Activated CD4-positive, alpha-beta T cell treated with anti-CD3 and anti-CD28 coated beads, Interleukin-2, amount 10 ng/mL, durations not matched to agents 24 days and 14 days (primary cell): ENCODE results near the gene NETO2. TPM values are rescaled to one million over a fixed set of nuclear protein-coding genes. Genes with fewer than 3 reads are reported as not detected.
A peak's percentile ranks its signal among the peaks of the same experiment; 100 is the strongest.

ENCODE experiments used
- DNase-seq: peaks from one replicate; pipeline ENCODE4 v3.0.0; 2022
- H3K27ac Mint-ChIP-seq: one replicate; pipeline ENCODE4 v1.8.0; 2022; ENCODE audit warnings: mild to moderate bottlenecking, mixed read lengths
- H3K27me3 Mint-ChIP-seq: one replicate; pipeline ENCODE4 v1.8.0; 2022; ENCODE audit warnings: mixed read lengths
- H3K36me3 Mint-ChIP-seq: one replicate; pipeline ENCODE4 v1.8.0; 2022; ENCODE audit warnings: low read depth, mild to moderate bottlenecking, mixed read lengths
- H3K4me1 Mint-ChIP-seq: one replicate; pipeline ENCODE4 v1.8.0; 2021; ENCODE audit warnings: mixed read lengths
- H3K4me3 Mint-ChIP-seq: one replicate; pipeline ENCODE4 v1.8.0; 2022; ENCODE audit warnings: mild to moderate bottlenecking, moderate library complexity, mixed read lengths
- H3K9me3 Mint-ChIP-seq: one replicate; pipeline ENCODE4 v1.8.0; 2021; ENCODE audit warnings: mixed read lengths
- intact Hi-C: fragments of 100-400 bp; cut with micrococcal nuclease; formaldehyde crosslinking; loops from one replicate; pipeline ENCODE4 v1.15.1; 2023
- total RNA-seq: library from RNA; stranded (reverse); gene quantifications from 2 replicates; pipeline ENCODE4 v1.2.3, GENCODE V29; 2022

Gene NETO2
- total RNA-seq, 1 donor from 2014 or later: 18.9 TPM

DNA sequence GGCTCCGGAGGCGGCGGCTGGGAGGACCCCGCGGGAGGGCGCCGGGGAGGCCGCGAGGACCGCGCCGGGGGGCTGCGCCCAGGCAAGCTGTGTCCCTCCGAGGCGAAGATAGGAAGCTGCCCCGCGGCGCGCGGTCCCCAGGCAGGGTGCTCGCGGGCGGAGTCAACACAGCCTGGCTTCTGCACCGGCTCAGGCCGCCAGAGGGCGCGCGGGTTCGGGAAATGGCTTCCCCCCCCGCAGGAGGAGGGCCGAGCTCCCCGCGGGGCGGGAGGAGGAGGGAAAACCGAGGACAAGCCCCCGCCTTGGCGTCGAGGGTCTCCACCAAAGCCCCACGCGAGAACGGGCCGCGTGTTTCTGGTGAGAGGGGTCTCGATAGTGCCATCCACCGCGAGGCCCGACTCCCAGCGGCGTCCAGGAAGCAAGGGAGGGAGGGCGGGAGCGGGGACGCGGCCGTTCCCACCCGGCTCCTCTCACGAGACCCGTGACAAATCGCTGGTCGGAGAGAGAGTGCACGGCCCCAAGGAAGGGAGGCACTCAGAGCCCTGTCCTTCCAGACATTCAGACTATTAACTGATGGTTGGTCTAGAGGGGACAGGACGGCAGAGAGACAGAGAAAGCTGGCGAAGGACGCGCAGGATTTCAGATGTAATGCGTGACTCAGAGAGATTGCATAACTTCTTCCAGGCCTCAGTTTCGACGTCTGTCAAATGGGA is 105.8 kb downstream of the NETO2 start:
- Mint-ChIP-seq H3K4me1 (peaks cover 4% of the 10 kb centered on the region), H3K27ac (no peak overlapping the region), H3K9me3 (no peaks in the 10 kb centered on the region), H3K4me3 (peak overlapping the region; percentile 82), H3K36me3 (no peaks in the 10 kb centered on the region), H3K27me3 (peaks cover 14% of the 10 kb centered on the region)
- DNase-seq: peak; percentile 97
- intact Hi-C loops: loop anchor here (1.0 to 5.0 kb wide), 6 partner anchors 65 to 1127 kb away; partner anchors contain the start of genes DNAJA2 and NETO2

- no peak for DNase-seq
- Mint-ChIP-seq H3K27ac (peak overlapping the region; percentile 73), H3K4me3 (peak overlapping the region; percentile 82), H3K9me3 (no peaks in the 10 kb centered on the region), H3K27me3 (peaks cover 14% of the 10 kb centered on the region), H3K4me1 (peaks cover 4% of the 10 kb centered on the region), H3K36me3 (no peaks in the 10 kb centered on the region)
- intact Hi-C loops: loop anchor here (1.0 to 5.0 kb wide), 6 partner anchors 65 to 1128 kb away; partner anchors contain the start of genes DNAJA2 and NETO2
Observed at GRCh38 chr16:47037396-47037745, 106.4 kb downstream of the NETO2 start.

- H3K27ac Mint-ChIP-seq: no peak overlapping the region
- no peak for DNase-seq
- peaks cover 14% of the 10 kb centered on the region for H3K27me3 Mint-ChIP-seq
- H3K4me1 Mint-ChIP-seq: peaks cover 4% of the 10 kb centered on the region
- intact Hi-C loops: loop anchor here (2.0 to 5.0 kb wide), 4 partner anchors 63 to 1121 kb away; partner anchors contain the start of genes DNAJA2 and NETO2
- no peak overlapping the region for H3K4me3 Mint-ChIP-seq
- no peaks in the 10 kb centered on the region for H3K36me3 Mint-ChIP-seq
- H3K9me3 Mint-ChIP-seq: no peaks in the 10 kb centered on the region
Observed at GRCh38 chr16:47036201-47036600, 107.5 kb downstream of the NETO2 start.

- Mint-ChIP-seq H3K27ac (no peak overlapping the region), H3K36me3 (no peaks in the 10 kb centered on the region), H3K4me3 (no peak overlapping the region), H3K27me3 (peaks cover 13% of the 10 kb centered on the region), H3K4me1 (peaks cover 4% of the 10 kb centered on the region), H3K9me3 (no peaks in the 10 kb centered on the region)
- intact Hi-C loops: loop anchor here (5.0 kb wide), 1 partner anchor 537 kb away; no protein-coding TSS in a partner anchor
- no peak for DNase-seq
Observed at GRCh38 chr16:47035436-47035835, 108.3 kb downstream of the NETO2 start.

DNA sequence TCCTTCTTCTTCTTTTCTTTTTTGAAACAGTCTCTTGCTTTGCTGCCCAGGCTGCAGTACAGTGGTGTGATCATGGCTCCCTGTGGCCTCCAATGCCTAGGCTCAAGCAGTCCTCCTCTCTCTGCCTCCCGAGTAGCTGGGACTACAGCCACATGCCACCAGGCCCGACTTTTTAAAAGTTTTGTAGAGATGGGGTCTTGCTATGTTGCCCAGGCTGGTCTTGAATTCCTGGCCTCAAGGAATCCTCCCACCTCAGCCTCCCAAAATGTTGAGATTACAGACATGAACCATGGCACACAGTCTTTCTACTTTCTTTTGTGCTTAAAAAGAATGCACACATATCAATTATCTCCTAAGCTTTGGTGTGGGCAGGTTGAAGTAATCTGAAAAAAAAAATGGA is 109.3 kb downstream of the NETO2 start:
- H3K4me3 Mint-ChIP-seq: no peak overlapping the region
- peaks cover 12% of the 10 kb centered on the region for H3K27me3 Mint-ChIP-seq
- H3K4me1 Mint-ChIP-seq: peaks cover 4% of the 10 kb centered on the region
- no peak overlapping the region for H3K27ac Mint-ChIP-seq
- no peaks in the 10 kb centered on the region for H3K9me3 Mint-ChIP-seq
- intact Hi-C loops: no loop called here
- H3K36me3 Mint-ChIP-seq: no peaks in the 10 kb centered on the region
- no peak for DNase-seq

DNA sequence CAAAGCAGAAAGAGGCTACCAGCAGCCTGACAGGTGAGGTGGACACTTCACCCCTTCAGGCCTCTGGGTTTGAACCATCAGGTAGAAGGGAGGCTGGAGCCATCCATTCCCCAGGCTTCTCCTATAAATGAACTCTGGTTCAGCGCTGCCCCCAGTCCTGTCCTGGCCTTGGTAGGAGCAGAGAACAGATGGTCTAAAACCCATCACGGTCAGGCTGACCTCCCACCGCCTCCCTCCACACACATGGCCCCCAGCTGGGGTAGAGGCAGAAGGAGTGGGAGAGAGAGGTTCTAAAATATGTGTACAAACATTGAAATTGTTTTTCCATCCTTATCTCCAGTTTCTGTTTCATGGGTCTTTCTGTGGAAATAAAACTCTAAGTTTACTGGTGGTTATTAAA is 110.6 kb downstream of the NETO2 start:
- Mint-ChIP-seq H3K27me3 (peaks cover 6% of the 10 kb centered on the region), H3K4me3 (no peak overlapping the region), H3K27ac (no peak overlapping the region), H3K9me3 (no peaks in the 10 kb centered on the region), H3K36me3 (no peaks in the 10 kb centered on the region), H3K4me1 (peaks cover 1% of the 10 kb centered on the region)
- DNase-seq: no peak
- intact Hi-C loops: no loop called here

DNA sequence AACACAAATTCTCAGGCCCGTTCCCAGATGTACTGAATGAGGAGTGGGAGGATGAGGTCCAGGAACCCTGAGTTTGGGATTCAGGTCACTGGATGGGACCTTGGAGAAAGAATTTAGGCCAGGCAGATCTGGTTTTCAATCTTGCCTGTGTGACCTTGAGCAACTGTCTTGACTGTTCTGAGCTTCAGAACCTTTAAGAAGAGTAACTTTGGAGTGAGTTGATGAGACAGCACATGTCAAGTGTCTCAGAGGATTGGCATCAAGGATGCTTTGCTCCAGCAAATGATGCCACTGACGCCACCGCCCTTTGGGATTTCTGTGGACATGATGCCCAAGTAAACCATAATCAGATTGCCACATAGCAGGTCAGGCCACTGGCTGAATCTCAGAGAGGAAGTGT is 114.0 kb downstream of the NETO2 start:
- intact Hi-C loops: no loop called here
- Mint-ChIP-seq H3K4me1 (no peaks in the 10 kb centered on the region), H3K36me3 (no peaks in the 10 kb centered on the region), H3K27me3 (no peaks in the 10 kb centered on the region), H3K27ac (no peak overlapping the region), H3K4me3 (no peak overlapping the region), H3K9me3 (no peaks in the 10 kb centered on the region)
- DNase-seq: no peak

DNA sequence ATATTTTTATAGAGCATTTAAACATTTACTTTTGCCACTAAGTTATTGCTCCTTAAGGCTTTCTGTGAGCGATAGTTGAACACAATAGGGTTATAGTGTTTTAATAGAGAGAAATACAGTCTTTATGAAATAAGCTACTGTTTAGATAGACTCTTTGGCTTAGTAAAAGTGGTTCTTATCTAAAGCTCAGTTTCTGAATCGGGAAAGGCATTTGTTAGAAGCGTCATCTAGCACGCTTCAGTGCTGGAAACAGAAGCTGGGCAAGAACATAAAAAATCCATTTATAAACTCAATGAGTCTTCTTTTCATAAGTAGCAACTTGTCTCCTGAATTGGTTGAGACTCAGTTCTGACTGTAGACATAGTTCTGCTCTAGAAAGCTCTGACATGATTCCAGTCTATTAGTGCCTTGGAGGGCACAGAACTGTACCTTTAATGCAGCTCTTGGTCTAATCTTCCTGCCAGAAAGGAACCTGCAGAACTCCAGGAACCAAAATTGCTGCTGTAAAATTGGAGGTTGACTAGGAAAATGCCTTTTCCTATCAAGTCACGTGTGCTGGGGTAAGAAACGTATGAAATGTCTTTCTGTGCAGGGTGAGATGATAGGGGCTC is 114.9 kb downstream of the NETO2 start:
- Mint-ChIP-seq H3K27ac (no peak overlapping the region), H3K27me3 (no peaks in the 10 kb centered on the region), H3K4me3 (no peak overlapping the region), H3K36me3 (no peaks in the 10 kb centered on the region), H3K4me1 (no peaks in the 10 kb centered on the region), H3K9me3 (no peaks in the 10 kb centered on the region)
- DNase-seq: no peak
- intact Hi-C loops: no loop called here

Other genes starting within 250 kb of the NETO2 start
- 81.7 and 84.2 TPM in 2 replicates for gene DNAJA2, start 170.3 kb downstream of the NETO2 start, total RNA-seq